Mesenchymal stem cell (in vitro differentiated cells and primary cell): Measurements from ENCODE around the gene TMED8.

ENCODE experiments used
- DNase-seq: peaks from one replicate; pipeline ENCODE4 v3.0.0-alpha.2; 2013
- H2AFZ ChIP-seq: one replicate; pipeline ENCODE4 v1.6.1; 2013; ENCODE audit warnings: low read depth, mild to moderate bottlenecking, control low read depth, inconsistent platforms, low read length, moderate library complexity
- H2AK5ac ChIP-seq: 2 replicates; pipeline ENCODE4 v1.6.1; 2013; ENCODE audit warnings: low read length, moderate library complexity, mild to moderate bottlenecking, inconsistent platforms; ENCODE audit not compliant: severe bottlenecking
- H2BK120ac ChIP-seq: one replicate; pipeline ENCODE4 v1.6.1; 2013; ENCODE audit warnings: low read depth, mild to moderate bottlenecking, inconsistent platforms, low read length, moderate library complexity
- H2BK12ac ChIP-seq, 2 experiments: one replicate each; pipeline ENCODE4 v1.6.1; 2013; ENCODE audit warnings: inconsistent platforms in 2 of 2, low read length in 2 of 2, mild to moderate bottlenecking in 2 of 2, moderate library complexity in 2 of 2, control low read depth in 1 of 2
- H2BK15ac ChIP-seq: one replicate; pipeline ENCODE4 v1.6.1; 2013; ENCODE audit warnings: mild to moderate bottlenecking, low read depth, inconsistent platforms; ENCODE audit not compliant: poor library complexity, severe bottlenecking
- H2BK5ac ChIP-seq: 2 replicates; pipeline ENCODE4 v1.6.1; 2013; ENCODE audit warnings: low read depth, mild to moderate bottlenecking, low read length, control low read depth, inconsistent platforms; ENCODE audit not compliant: poor library complexity, severe bottlenecking
- H3K14ac ChIP-seq, 2 experiments: one replicate each; pipeline ENCODE4 v1.6.1; 2013; ENCODE audit warnings: inconsistent platforms in 2 of 2, low read length in 2 of 2, control low read depth in 1 of 2, mild to moderate bottlenecking in 1 of 2, moderate library complexity in 1 of 2
- H3K18ac ChIP-seq, 2 experiments: one replicate each; pipeline ENCODE4 v1.6.1; 2013; ENCODE audit warnings: inconsistent platforms in 2 of 2, low read length in 2 of 2, control low read depth in 1 of 2, low read depth in 1 of 2, mild to moderate bottlenecking in 1 of 2
- H3K23ac ChIP-seq, 2 experiments: one replicate each; pipeline ENCODE4 v1.6.1; 2013; ENCODE audit warnings: inconsistent platforms in 2 of 2, low read length in 2 of 2, mild to moderate bottlenecking in 2 of 2, moderate library complexity in 2 of 2, control low read depth in 1 of 2
- H3K27ac ChIP-seq: 2 replicates; pipeline ENCODE4 v1.5.1; 2013; ENCODE audit warnings: mild to moderate bottlenecking, moderate library complexity, low read length, control low read depth, inconsistent platforms; ENCODE audit not compliant: poor library complexity, severe bottlenecking
- H3K27me3 ChIP-seq, 2 experiments: 2 replicates each; pipeline versions ENCODE4 v1.6.1 to v1.7.0; 2013; ENCODE audit warnings: low read length in 2 of 2, mild to moderate bottlenecking in 2 of 2, moderate library complexity in 2 of 2, control low read depth in 1 of 2, inconsistent platforms in 1 of 2; ENCODE audit not compliant: control insufficient read depth in 1 of 2, insufficient read depth in 1 of 2
- H3K36me3 ChIP-seq, 2 experiments: 2 replicates each; pipeline versions ENCODE4 v1.6.1 to v1.7.0; 2013; ENCODE audit warnings: low read length in 2 of 2, control low read depth in 1 of 2, inconsistent platforms in 1 of 2, low read depth in 1 of 2, mild to moderate bottlenecking in 1 of 2; ENCODE audit not compliant: insufficient read depth in 2 of 2, control insufficient read depth in 1 of 2
- H3K4ac ChIP-seq, 2 experiments: one replicate each; pipeline ENCODE4 v1.6.1; 2013; ENCODE audit warnings: inconsistent platforms in 2 of 2, low read length in 2 of 2, mild to moderate bottlenecking in 2 of 2, moderate library complexity in 2 of 2, control low read depth in 1 of 2, low read depth in 1 of 2
- H3K4me1 ChIP-seq: 2 replicates; pipeline ENCODE4 v1.6.1; 2013; ENCODE audit warnings: low read depth, low read length, control low read depth; ENCODE audit not compliant: control insufficient read depth, insufficient read depth
- H3K4me2 ChIP-seq: 2 replicates; pipeline ENCODE4 v1.6.1; 2013; ENCODE audit warnings: low read length, mild to moderate bottlenecking, inconsistent platforms; ENCODE audit not compliant: poor library complexity, severe bottlenecking
- H3K4me3 ChIP-seq, 2 experiments: 2 replicates each; pipeline versions ENCODE4 v1.5.1 to v1.7.0; 2013; ENCODE audit warnings: low read length in 2 of 2, mild to moderate bottlenecking in 2 of 2, control low read depth in 1 of 2, low read depth in 1 of 2; ENCODE audit not compliant: insufficient read depth in 1 of 2
- H3K79me1 ChIP-seq: replicated peaks from 2 replicates; pipeline ENCODE4 v1.6.1; 2013; ENCODE audit warnings: mild to moderate bottlenecking, control low read depth, low read length, inconsistent platforms; ENCODE audit not compliant: poor library complexity, severe bottlenecking
- H3K9ac ChIP-seq: 2 replicates; pipeline ENCODE4 v1.7.0; 2013; ENCODE audit warnings: mild to moderate bottlenecking, low read length, moderate library complexity
- H3K9me3 ChIP-seq: 2 replicates; pipeline ENCODE4 v1.7.0; 2013; ENCODE audit warnings: mild to moderate bottlenecking, low read length; ENCODE audit not compliant: control insufficient read depth
- H4K8ac ChIP-seq: one replicate; pipeline ENCODE4 v1.6.1; 2013; ENCODE audit warnings: inconsistent platforms, mild to moderate bottlenecking, low read length, moderate library complexity
- H4K91ac ChIP-seq: one replicate; pipeline ENCODE4 v1.6.1; 2013; ENCODE audit warnings: mild to moderate bottlenecking, low read length, inconsistent platforms
- WGBS: methylation state at CpG from one replicate; pipeline ENCODE4 v1.1.7; 2013; ENCODE audit warnings: mixed read lengths; 5-methylcytosine and 5-hydroxymethylcytosine counted together

TMED8 gene

DNA sequence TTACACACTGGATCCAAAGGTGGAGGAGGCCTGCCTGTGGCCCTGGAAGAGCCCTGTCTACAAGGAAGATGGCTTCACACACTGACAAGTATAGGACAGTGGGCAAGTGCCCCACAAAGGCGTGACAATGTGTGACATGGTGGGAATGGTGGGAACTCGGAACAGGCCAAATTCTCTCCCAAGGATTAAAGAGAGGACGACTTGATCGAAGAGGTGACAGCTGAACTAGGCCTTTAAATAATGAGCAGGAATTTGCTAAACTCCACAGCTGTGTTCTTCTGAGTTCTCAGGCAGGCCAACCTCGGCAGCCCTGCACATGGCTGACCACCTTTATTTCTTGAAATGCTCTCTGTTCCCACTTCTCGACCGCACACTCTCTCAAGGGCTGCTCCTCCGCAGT, 80.0 kb downstream of the TMED8 start:
- no peak overlapping the region for H4K91ac ChIP-seq
- H2BK120ac ChIP-seq, result no peak overlapping the region
- H2BK5ac ChIP-seq, result no peak overlapping the region
- peaks cover 5% of the 10 kb centered on the region for H3K4me1 ChIP-seq
- H3K4me2 ChIP-seq, result no peak overlapping the region
- no peaks in the 10 kb centered on the region for H3K9me3 ChIP-seq
- H2AK5ac ChIP-seq, result no peak overlapping the region
- H3K79me1 ChIP-seq, result peaks cover 29% of the 10 kb centered on the region
- H3K27ac ChIP-seq, result no peak overlapping the region
- H2BK15ac ChIP-seq, result no peak overlapping the region
- H3K27me3 ChIP-seq, result no peaks in the 10 kb centered on the region
- H3K4me3 ChIP-seq, result no peak overlapping the region
- no peak overlapping the region for H2BK12ac ChIP-seq
- no peak overlapping the region for H3K9ac ChIP-seq
- H4K8ac ChIP-seq, result no peak overlapping the region
- H2AFZ ChIP-seq, result no peak overlapping the region
- H3K14ac ChIP-seq, result no peak overlapping the region
- 92% methylated on average over 8 of the region's 8 CpGs for WGBS
- H3K18ac ChIP-seq, result no peak overlapping the region
- H3K23ac ChIP-seq, result no peak overlapping the region
- H3K36me3 ChIP-seq, result peaks cover 40 to 66% of the 10 kb centered on the region in 2 experiments
- DNase-seq, result no peak
- no peak overlapping the region for H3K4ac ChIP-seq

DNA sequence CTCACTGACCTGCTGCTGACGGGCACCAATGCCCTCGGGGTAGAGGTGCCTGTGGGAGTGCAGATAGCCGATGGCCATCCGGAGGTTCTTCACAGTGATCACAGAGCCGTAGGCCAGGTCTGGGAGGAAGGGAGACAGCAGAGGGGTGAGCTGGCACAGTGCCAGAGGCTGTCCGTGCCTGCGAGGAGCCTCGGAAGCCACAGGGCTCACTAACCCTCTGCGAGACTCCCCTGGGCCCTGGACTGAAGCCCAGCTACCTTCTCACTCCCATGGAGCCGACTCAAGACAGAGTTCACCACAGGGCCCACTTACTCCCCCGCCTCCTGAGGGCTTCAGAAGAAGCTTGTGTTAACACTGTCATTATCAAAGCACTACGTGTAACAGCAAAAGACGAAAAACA, 80.7 kb downstream of the TMED8 start:
- H3K27ac ChIP-seq, result no peak overlapping the region
- WGBS, result 92% methylated on average over 12 of the region's 13 CpGs

DNA sequence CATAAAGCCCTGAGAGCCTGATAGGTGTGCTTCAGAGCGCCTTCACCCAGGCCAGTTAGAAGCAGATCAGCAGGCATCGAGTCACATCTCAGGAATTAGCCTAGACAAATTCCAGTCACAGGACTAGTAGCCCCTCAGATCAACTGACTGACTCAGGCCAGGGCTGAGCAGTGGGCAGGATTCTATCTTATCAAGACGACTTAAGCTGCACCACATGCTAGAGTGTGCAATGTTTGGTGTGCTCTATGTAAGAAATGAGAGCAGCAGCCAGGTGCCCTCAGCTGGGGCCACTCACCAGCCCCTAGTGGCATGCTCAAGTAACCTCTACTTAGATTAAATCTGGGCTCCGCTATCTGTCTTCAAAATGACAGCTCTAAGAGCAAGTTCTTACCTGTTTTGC, 86.2 kb downstream of the TMED8 start:
- Histone ChIP-seq H3K79me1 (peaks cover 2% of the 10 kb centered on the region), H2AK5ac (no peak overlapping the region), H3K9ac (no peak overlapping the region), H3K4me2 (no peak overlapping the region), H3K36me3 (peaks cover 13 to 65% of the 10 kb centered on the region in 2 experiments), H3K23ac (no peak overlapping the region), H4K91ac (no peak overlapping the region), H3K4ac (no peak overlapping the region), H3K9me3 (no peaks in the 10 kb centered on the region), H3K27me3 (no peaks in the 10 kb centered on the region), H3K18ac (no peak overlapping the region), H4K8ac (no peak overlapping the region), H2BK12ac (no peak overlapping the region), H2BK120ac (no peak overlapping the region), H3K4me3 (no peak overlapping the region), H3K14ac (no peak overlapping the region), H3K27ac (no peak overlapping the region), H3K4me1 (peaks cover 4% of the 10 kb centered on the region), H2AFZ (no peak overlapping the region), H2BK5ac (no peak overlapping the region), H2BK15ac (no peak overlapping the region)
- peak; percentile 7 for DNase-seq
- WGBS, result 90% methylated on average over 3 of the region's 4 CpGs

More for the DNA sequence above, 80.7 kb downstream of the TMED8 start:
- no peak overlapping the region for H2BK12ac ChIP-seq
- no peak overlapping the region for H3K14ac ChIP-seq
- no peak overlapping the region for H3K4ac ChIP-seq
- H4K91ac ChIP-seq, result no peak overlapping the region
- H2AK5ac ChIP-seq, result no peak overlapping the region
- no peak overlapping the region for H2BK5ac ChIP-seq
- no peak for DNase-seq
- no peak overlapping the region for H2BK15ac ChIP-seq
- peaks cover 1% of the 10 kb centered on the region for H3K4me1 ChIP-seq
- H3K36me3 ChIP-seq, result peaks cover 34 to 68% of the 10 kb centered on the region in 2 experiments
- H3K9me3 ChIP-seq, result no peaks in the 10 kb centered on the region
- peaks cover 28% of the 10 kb centered on the region for H3K79me1 ChIP-seq
- no peak overlapping the region for H3K18ac ChIP-seq
- no peak overlapping the region for H2AFZ ChIP-seq
- no peak overlapping the region for H2BK120ac ChIP-seq
- H4K8ac ChIP-seq, result no peak overlapping the region
- no peak overlapping the region for H3K23ac ChIP-seq
- no peak overlapping the region for H3K4me3 ChIP-seq
- no peaks in the 10 kb centered on the region for H3K27me3 ChIP-seq
- H3K4me2 ChIP-seq, result no peak overlapping the region
- no peak overlapping the region for H3K9ac ChIP-seq

DNA sequence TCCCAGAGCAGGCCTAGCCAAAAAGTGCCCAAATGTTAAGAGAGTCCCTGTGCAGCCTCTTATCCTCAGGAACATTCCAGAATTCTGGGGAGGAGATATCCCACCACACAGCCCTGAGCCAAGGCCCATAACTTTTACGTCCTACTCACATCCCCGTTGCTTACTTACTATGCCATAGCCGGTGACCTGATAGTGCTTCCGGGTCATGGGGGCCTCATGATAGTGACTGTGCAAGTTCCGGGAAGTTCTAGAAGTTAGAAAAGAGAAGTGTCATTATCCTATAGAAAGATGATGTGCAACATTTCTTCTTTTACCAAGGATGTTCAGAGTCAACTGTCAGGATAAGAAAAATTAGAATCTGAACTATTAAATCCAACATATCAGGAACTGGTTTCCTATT, 90.3 kb downstream of the TMED8 start:
- H2AK5ac ChIP-seq, result no peak overlapping the region
- no peak overlapping the region for H2AFZ ChIP-seq
- no peak overlapping the region for H2BK120ac ChIP-seq
- H3K4ac ChIP-seq, result no peak overlapping the region
- no peak overlapping the region for H3K4me2 ChIP-seq
- no peak overlapping the region for H3K4me3 ChIP-seq
- H2BK15ac ChIP-seq, result no peak overlapping the region
- H3K36me3 ChIP-seq, result peaks cover 34 to 85% of the 10 kb centered on the region in 2 experiments
- H3K27me3 ChIP-seq, result no peaks in the 10 kb centered on the region
- H3K9ac ChIP-seq, result no peak overlapping the region
- no peak overlapping the region for H2BK12ac ChIP-seq
- H3K27ac ChIP-seq, result no peak overlapping the region
- no peaks in the 10 kb centered on the region for H3K9me3 ChIP-seq
- H3K4me1 ChIP-seq, result peaks cover 4% of the 10 kb centered on the region
- H3K23ac ChIP-seq, result no peak overlapping the region
- no peaks in the 10 kb centered on the region for H3K79me1 ChIP-seq
- DNase-seq, result no peak
- no peak overlapping the region for H2BK5ac ChIP-seq
- H3K14ac ChIP-seq, result no peak overlapping the region
- no peak overlapping the region for H3K18ac ChIP-seq
- 98% methylated on average over 5 of the region's 5 CpGs for WGBS
- H4K91ac ChIP-seq, result no peak overlapping the region
- no peak overlapping the region for H4K8ac ChIP-seq
